GM12864 (cell line): ENCODE results near the gene ZNF691.

Experiments used
- DNase-seq: peaks from one replicate; pipeline ENCODE4 v3.0.0-alpha.2; 2011; ENCODE audit warnings: low read depth
- H3K4me3 ChIP-seq: 2 replicates; pipeline ENCODE4 v1.5.1; 2011; ENCODE audit warnings: mild to moderate bottlenecking, low read depth, low read length, control low read depth
- TF ChIP-seq, protein P1 (sequence below): IDR thresholded peaks from 2 replicates; pipeline ENCODE4 v1.5.1; 2011; ENCODE audit warnings: low read depth, mild to moderate bottlenecking, moderate library complexity, low read length, control low read depth, inconsistent platforms; ENCODE audit errors: missing control alignments

ZNF691 gene

DNA sequence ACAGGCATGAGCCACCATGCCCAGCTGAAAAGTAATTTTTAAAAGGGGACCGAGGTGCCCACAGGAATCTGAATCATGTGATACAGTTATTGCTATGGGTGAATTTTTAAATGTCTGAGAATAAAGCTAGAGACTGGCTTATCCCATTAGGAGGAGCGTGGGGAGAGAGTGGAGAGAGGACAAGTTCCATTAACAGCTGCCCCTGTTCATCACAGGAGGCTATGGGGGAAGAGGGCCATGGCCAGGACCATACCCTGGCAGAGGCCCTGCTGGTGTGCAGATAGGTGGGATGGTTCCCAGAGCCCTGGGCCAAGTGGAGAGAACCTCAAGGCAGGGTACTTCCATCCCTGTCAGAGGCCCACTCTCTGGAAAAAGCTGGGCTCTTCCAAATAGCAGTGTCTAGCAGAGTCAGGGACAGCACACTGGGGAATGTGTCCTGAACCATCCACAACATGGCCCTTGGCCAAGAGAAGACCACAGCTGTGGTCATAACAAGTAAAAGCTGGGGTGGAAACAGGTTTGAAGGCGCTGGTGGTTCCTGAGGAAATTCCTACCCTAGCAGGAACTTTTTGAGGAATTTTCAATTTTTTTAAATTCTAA is 13.7 kb upstream of the ZNF691 start:
- H3K4me3 ChIP-seq, result no peak overlapping the region
- TF ChIP-seq, protein P1, sequence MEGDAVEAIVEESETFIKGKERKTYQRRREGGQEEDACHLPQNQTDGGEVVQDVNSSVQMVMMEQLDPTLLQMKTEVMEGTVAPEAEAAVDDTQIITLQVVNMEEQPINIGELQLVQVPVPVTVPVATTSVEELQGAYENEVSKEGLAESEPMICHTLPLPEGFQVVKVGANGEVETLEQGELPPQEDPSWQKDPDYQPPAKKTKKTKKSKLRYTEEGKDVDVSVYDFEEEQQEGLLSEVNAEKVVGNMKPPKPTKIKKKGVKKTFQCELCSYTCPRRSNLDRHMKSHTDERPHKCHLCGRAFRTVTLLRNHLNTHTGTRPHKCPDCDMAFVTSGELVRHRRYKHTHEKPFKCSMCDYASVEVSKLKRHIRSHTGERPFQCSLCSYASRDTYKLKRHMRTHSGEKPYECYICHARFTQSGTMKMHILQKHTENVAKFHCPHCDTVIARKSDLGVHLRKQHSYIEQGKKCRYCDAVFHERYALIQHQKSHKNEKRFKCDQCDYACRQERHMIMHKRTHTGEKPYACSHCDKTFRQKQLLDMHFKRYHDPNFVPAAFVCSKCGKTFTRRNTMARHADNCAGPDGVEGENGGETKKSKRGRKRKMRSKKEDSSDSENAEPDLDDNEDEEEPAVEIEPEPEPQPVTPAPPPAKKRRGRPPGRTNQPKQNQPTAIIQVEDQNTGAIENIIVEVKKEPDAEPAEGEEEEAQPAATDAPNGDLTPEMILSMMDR, result no peak
- no peak for DNase-seq

DNA sequence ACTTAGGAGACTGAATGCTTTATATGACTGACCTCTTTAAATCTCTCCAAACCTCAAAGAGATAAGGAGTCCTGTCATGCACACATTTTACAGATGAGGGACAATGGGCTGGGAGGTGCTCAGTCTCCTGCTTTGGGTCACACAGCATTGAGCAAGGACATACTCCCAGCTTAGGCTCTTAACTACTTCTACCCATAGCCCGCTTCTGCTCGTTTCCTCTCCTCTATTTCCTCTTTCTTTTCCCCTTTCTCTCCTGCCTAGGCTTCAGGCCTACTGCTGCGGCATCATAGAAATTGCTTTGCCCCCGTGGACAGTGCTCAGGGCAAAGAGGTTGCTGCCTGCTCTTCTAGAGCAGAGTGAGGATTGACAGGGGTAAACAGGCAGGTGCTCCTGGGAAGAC is 12.4 kb upstream of the ZNF691 start:
- H3K4me3 ChIP-seq, result no peak overlapping the region
- no peak for DNase-seq
- TF ChIP-seq, protein P1, result no peak

GRCh38 chr1:42834803-42835202 is 11.6 kb upstream of the ZNF691 start:
- H3K4me3 ChIP-seq, result no peak overlapping the region
- no peak for DNase-seq
- TF ChIP-seq, protein P1, result no peak

- no peak for DNase-seq
- TF ChIP-seq, protein P1, result no peak
- H3K4me3 ChIP-seq, result no peak overlapping the region
Measured at GRCh38 chr1:42835422-42835821, 11.0 kb upstream of the ZNF691 start.

- no peak overlapping the region for H3K4me3 ChIP-seq
- DNase-seq, result no peak
- TF ChIP-seq, protein P1, result no peak
Measured at GRCh38 chr1:42837709-42838108, 8.7 kb upstream of the ZNF691 start.

DNA sequence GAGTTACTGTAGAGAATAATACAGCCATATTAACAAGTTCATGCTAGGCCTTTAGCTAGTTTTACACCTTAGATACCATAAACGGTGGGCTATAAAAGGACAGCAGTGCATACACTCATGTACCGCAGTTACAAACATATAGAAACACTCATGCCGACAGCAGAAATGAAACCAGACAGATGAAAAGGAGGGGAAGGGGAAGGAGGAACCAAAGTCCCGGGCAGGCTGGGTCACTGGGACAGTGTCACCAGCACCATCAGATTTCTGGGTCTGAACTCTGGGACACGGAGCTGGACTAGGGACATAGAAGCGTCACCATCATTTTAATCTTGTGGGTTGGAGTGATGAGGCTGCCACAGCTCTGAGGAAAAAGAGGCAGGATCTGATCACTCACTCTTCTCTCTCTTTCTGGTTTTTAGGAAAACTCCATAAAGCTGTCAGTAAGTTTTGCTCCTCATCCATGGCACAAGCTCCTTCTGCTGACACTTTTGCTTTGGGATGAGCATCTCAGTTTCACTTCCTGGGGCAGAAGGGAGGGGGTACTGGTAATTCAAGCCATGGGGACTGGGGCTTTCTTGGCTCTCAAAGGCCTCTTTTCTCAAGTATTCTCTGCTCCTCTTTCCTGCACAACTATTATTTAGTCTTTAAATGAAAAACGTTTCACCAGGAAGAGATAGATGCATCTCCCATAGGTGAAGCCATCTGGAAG is 7.8 kb upstream of the ZNF691 start:
- TF ChIP-seq, protein P1, result no peak
- no peak for DNase-seq

DNA sequence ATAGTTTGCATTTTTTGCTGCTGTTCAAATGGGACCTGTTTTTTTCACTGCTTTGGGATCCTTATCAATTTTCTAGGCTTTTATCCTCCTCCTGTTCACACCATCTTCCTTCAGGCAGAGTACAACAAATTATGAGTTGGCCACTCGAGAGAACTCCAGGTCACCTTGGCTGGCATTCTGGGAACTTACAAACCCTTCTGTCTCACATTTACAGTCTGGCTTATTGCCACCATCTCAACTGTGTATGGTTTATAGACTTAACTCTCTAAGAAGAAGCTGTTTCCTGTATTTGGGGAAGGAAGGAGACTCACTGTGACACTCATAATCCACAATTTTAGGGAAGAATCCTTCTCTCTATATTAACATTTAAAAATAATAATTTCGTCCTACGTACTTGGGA is 5.4 kb upstream of the ZNF691 start:
- no peak for DNase-seq
- TF ChIP-seq, protein P1, result no peak
- H3K4me3 ChIP-seq, result no peak overlapping the region

More for the DNA sequence above, 7.8 kb upstream of the ZNF691 start:
- no peak overlapping the region for H3K4me3 ChIP-seq
